ENCODE data around the gene GNA14.

GRCh38 chr9:77544546-77544945 is 103.6 kb downstream of the GNA14 start:
- no peak for TF ChIP-seq CTCF (IDR thresholded peaks at IDR 0.05; ENCODE audit: extremely low read depth in 1 of 2, insufficient read depth in 1 of 2, low read depth in 1 of 2, low read length in 2 of 2)
- no peak for TF ChIP-seq POLR2A (IDR thresholded peaks at IDR 0.05; ENCODE audit: low read depth, low read length)
- TF ChIP-seq MAX (IDR thresholded peaks at IDR 0.05; ENCODE audit: insufficient read depth, insufficient read length), result no peak
- TF ChIP-seq POLR2AphosphoS5 (IDR thresholded peaks at IDR 0.05; ENCODE audit: insufficient read depth, low read depth, low read length), result no peak
- TF ChIP-seq EZH2 (IDR thresholded peaks at IDR 0.05; ENCODE audit: borderline replicate concordance, low read depth, low read length, severe bottlenecking), result no peak
